Lower leg skin (tissue), 4 donors: ENCODE data around the gene GNL1. TPM values are rescaled to one million over a fixed set of nuclear protein-coding genes. Genes with fewer than 3 reads are reported as not detected.
"Not testable (repeated sequence)": the region's sequence is repeated elsewhere in the genome, so short reads cannot be mapped to it uniquely, and the experiment has no call there.

ENCODE experiments used
- DNase-seq, 2 donors: peaks; one replicate each; pipeline ENCODE4 v3.0.0-alpha.2; 2019; ENCODE audit warnings: low spot score in 2 of 2
- H3K4me3 ChIP-seq: fragments of 200-600 bp; sonication (generic); 2 replicates; pipeline ENCODE4 v1.5.1; 2017; ENCODE audit warnings: mild to moderate bottlenecking, low read depth; ENCODE audit not compliant: poor library complexity, severe bottlenecking
- CTCF ChIP-seq, 3 donors: fragments of 450-650 bp; IDR thresholded peaks; one replicate each; pipeline ENCODE4 v1.5.1; 2016; ENCODE audit warnings: antibody characterized with exemption in 3 of 3, mild to moderate bottlenecking in 3 of 3, moderate library complexity in 2 of 3
- POLR2A ChIP-seq, 2 donors: fragments of 450-650 bp; IDR thresholded peaks; one replicate each; pipeline ENCODE4 v1.6.1; 2016 to 2017; ENCODE audit warnings: antibody characterized with exemption in 2 of 2, mild to moderate bottlenecking in 1 of 2, moderate library complexity in 1 of 2
- WGBS, 2 donors: methylation state at CpG; one replicate each; pipeline ENCODE4 v1.1.5; 2018; 5-methylcytosine and 5-hydroxymethylcytosine counted together
- intact Hi-C: fragments of 100-400 bp; cut with DNase I; formaldehyde crosslinking; loops from one replicate; pipeline ENCODE4 v1.15.0; 2023; ENCODE audit warnings: low total_unique reads
- total RNA-seq, 4 donors: library from RNA; depleted of rRNA; stranded (reverse); fragments of >200 nt; gene quantifications; one replicate each; pipeline ENCODE4 v1.1.0, GENCODE V29; 2016

The GNL1 gene
- total RNA-seq, 4 donors from 2014 or later, result 30.4 to 39.6 (median 33.4) TPM

- DNase-seq, result no peak
- H3K4me3 ChIP-seq, result no peak overlapping the region
- 80 to 85% methylated on average over 13 of the region's 13 CpGs for WGBS, 2 donors
- intact Hi-C loops, result loop anchor here (10.0 kb wide), 2 partner anchors 55 to 115 kb away; partner anchors contain the start of gene HLA-E
- no peak for TF ChIP-seq CTCF (IDR thresholded peaks at IDR 0.05)
- no peak for TF ChIP-seq POLR2A (IDR thresholded peaks at IDR 0.05)
Measured at GRCh38 chr6:30599625-30600324, 43.5 kb upstream of the GNL1 start.

- intact Hi-C loops, result loop anchor here (10.0 kb wide), 1 partner anchor 54 kb away; no protein-coding TSS in a partner anchor
- no peak for DNase-seq
- no peak for TF ChIP-seq CTCF (IDR thresholded peaks at IDR 0.05)
- TF ChIP-seq POLR2A (IDR thresholded peaks at IDR 0.05), result no peak
- H3K4me3 ChIP-seq, result no peak overlapping the region
- WGBS, 2 donors, result 68 to 70% methylated on average over 12 of the region's 12 CpGs
Measured at GRCh38 chr6:30598912-30599624, 42.8 kb upstream of the GNL1 start.

GRCh38 chr6:30597315-30598144 lies 41.2 kb upstream of the GNL1 start:
- DNase-seq, result peak; percentile 84 to 93
- TF ChIP-seq CTCF (IDR thresholded peaks at IDR 0.05), result peak in 1 of 3 donors; percentile 64
- intact Hi-C loops, result loop anchor here (10.0 kb wide), 1 partner anchor 53 kb away; no protein-coding TSS in a partner anchor
- 73 to 76% methylated on average over 15 of the region's 15 CpGs for WGBS, 2 donors
- not testable (repeated sequence) for H3K4me3 ChIP-seq

GRCh38 chr6:30592287-30592686 lies 36.0 kb upstream of the GNL1 start:
- DNase-seq, result no peak
- 89 to 100% methylated on average over 1 of the region's 1 CpG for WGBS, 2 donors
- H3K4me3 ChIP-seq, result no peak overlapping the region
- intact Hi-C loops, result loop anchor here (10.0 kb wide), 1 partner anchor 47 kb away; no protein-coding TSS in a partner anchor
- TF ChIP-seq POLR2A (IDR thresholded peaks at IDR 0.05) (no peak), CTCF (IDR thresholded peaks at IDR 0.05) (no peak)

- 25 to 30% methylated on average over 1 of the region's 1 CpG for WGBS, 2 donors
- TF ChIP-seq CTCF (IDR thresholded peaks at IDR 0.05) (no peak), POLR2A (IDR thresholded peaks at IDR 0.05) (no peak)
- intact Hi-C loops, result loop anchor here (10.0 kb wide), 1 partner anchor 46 kb away; no protein-coding TSS in a partner anchor
- no peak overlapping the region for H3K4me3 ChIP-seq
- DNase-seq, result peak in 1 of 2 donors; percentile 47
Measured at GRCh38 chr6:30591008-30591407, 34.7 kb upstream of the GNL1 start.
